Neuronal stem cell (in vitro differentiated cells): ENCODE data around the gene MAPK8.

Source experiments
- DNase-seq: peaks from one replicate; pipeline ENCODE4 v3.0.0-alpha.2; 2013; ENCODE audit warnings: low spot score
- H2AFZ ChIP-seq: one replicate; pipeline ENCODE4 v1.6.1; 2013; ENCODE audit warnings: mild to moderate bottlenecking, low read length, inconsistent platforms
- H2AK5ac ChIP-seq: 2 replicates; pipeline ENCODE4 v1.6.1; 2013; ENCODE audit warnings: low read depth, mild to moderate bottlenecking, inconsistent platforms, low read length, moderate library complexity, mixed read lengths
- H2BK120ac ChIP-seq: 2 replicates; pipeline ENCODE4 v1.6.1; 2013; ENCODE audit warnings: low read depth, mild to moderate bottlenecking, inconsistent platforms, low read length, moderate library complexity, mixed read lengths
- H2BK12ac ChIP-seq: one replicate; pipeline ENCODE4 v1.6.1; 2013; ENCODE audit warnings: low read length, inconsistent platforms
- H2BK15ac ChIP-seq: 2 replicates; pipeline ENCODE4 v1.6.1; 2013; ENCODE audit warnings: mild to moderate bottlenecking, low read length, inconsistent platforms, mixed read lengths
- H2BK5ac ChIP-seq: one replicate; pipeline ENCODE4 v1.6.1; 2013; ENCODE audit warnings: inconsistent platforms, mild to moderate bottlenecking, low read length, moderate library complexity
- H3K14ac ChIP-seq: one replicate; pipeline ENCODE4 v1.6.1; 2013; ENCODE audit warnings: low read length, inconsistent platforms
- H3K18ac ChIP-seq: 2 replicates; pipeline ENCODE4 v1.6.1; 2013; ENCODE audit warnings: low read length, inconsistent platforms
- H3K23ac ChIP-seq: 2 replicates; pipeline ENCODE4 v1.6.1; 2013; ENCODE audit warnings: low read depth, mild to moderate bottlenecking, mixed read lengths, low read length, inconsistent platforms; ENCODE audit not compliant: poor library complexity
- H3K27ac ChIP-seq: replicated peaks from 3 replicates; pipeline ENCODE4 v1.5.1; 2013; ENCODE audit warnings: low read length, inconsistent platforms
- H3K27me3 ChIP-seq, 3 experiments: 2 replicates each; pipeline ENCODE4 v1.6.1; 2013; ENCODE audit warnings: low read length in 3 of 3, mild to moderate bottlenecking in 2 of 3, inconsistent platforms in 1 of 3, low read depth in 1 of 3, mixed read lengths in 1 of 3, moderate library complexity in 1 of 3; ENCODE audit not compliant: control insufficient read depth in 3 of 3, insufficient read depth in 3 of 3
- H3K36me3 ChIP-seq, 2 donors: replicated peaks in 1 of 2; 2 replicates each; pipeline ENCODE4 v1.6.1; 2013; ENCODE audit warnings: low read length in 2 of 2; ENCODE audit not compliant: control insufficient read depth in 2 of 2, insufficient read depth in 2 of 2
- H3K4ac ChIP-seq: 2 replicates; pipeline ENCODE4 v1.6.1; 2013; ENCODE audit warnings: inconsistent platforms, mild to moderate bottlenecking, low read length, moderate library complexity
- H3K4me1 ChIP-seq, 2 donors: 1 replicate in 1 of 2; 2 replicates in 1 of 2; pipeline ENCODE4 v1.6.1; 2013; ENCODE audit warnings: low read length in 2 of 2, low read depth in 1 of 2; ENCODE audit not compliant: control insufficient read depth in 2 of 2, insufficient read depth in 1 of 2
- H3K4me2 ChIP-seq: one replicate; pipeline ENCODE4 v1.6.1; 2013; ENCODE audit warnings: mild to moderate bottlenecking, low read length, inconsistent platforms; ENCODE audit not compliant: insufficient read depth, poor library complexity, severe bottlenecking
- H3K4me3 ChIP-seq, 2 donors: 2 replicates each; pipeline ENCODE4 v1.5.1; 2013; ENCODE audit warnings: low read length in 2 of 2, mild to moderate bottlenecking in 2 of 2, inconsistent platforms in 1 of 2, moderate library complexity in 1 of 2
- H3K79me1 ChIP-seq: one replicate; pipeline ENCODE4 v1.6.1; 2013; ENCODE audit warnings: low read depth, mild to moderate bottlenecking, inconsistent platforms, low read length, moderate library complexity
- H3K9ac ChIP-seq: one replicate; pipeline ENCODE4 v1.6.1; 2013; ENCODE audit warnings: mild to moderate bottlenecking, low read depth, low read length, inconsistent platforms; ENCODE audit not compliant: poor library complexity
- H3K9me3 ChIP-seq, 2 donors: replicated peaks in 1 of 2; 2 replicates each; pipeline versions ENCODE3 to v1.6.1; 2013; ENCODE audit warnings: low read length in 2 of 2, mild to moderate bottlenecking in 2 of 2, inconsistent platforms in 1 of 2, low read depth in 1 of 2, mixed read lengths in 1 of 2, moderate library complexity in 1 of 2; ENCODE audit not compliant: control insufficient read depth in 2 of 2, insufficient read depth in 1 of 2
- H4K8ac ChIP-seq: one replicate; pipeline ENCODE4 v1.6.1; 2013; ENCODE audit warnings: low read depth, mild to moderate bottlenecking, inconsistent platforms, low read length, moderate library complexity
- H4K91ac ChIP-seq: one replicate; pipeline ENCODE4 v1.6.1; 2013; ENCODE audit warnings: low read length, low read depth, mild to moderate bottlenecking, inconsistent platforms; ENCODE audit not compliant: poor library complexity
- WGBS, 2 donors: extraction: QIAGEN DNeasy Blood & Tissue Kit; methylation state at CpG; one replicate each; pipeline ENCODE4 v1.1.7; 2013; ENCODE audit warnings: missing lambda C conversion rate in 2 of 2, mixed read lengths in 1 of 2; ENCODE audit not compliant: insufficient read length in 2 of 2, insufficient replicate concordance in 1 of 2; ENCODE audit errors: extremely low coverage in 2 of 2; 5-methylcytosine and 5-hydroxymethylcytosine counted together

The MAPK8 gene

GRCh38 chr10:48472501-48473069 lies 166.1 kb downstream of the MAPK8 start:
- Histone ChIP-seq H3K27ac (no peak overlapping the region), H2AFZ (no peak overlapping the region), H4K8ac (no peak overlapping the region), H3K18ac (no peak overlapping the region), H2BK5ac (no peak overlapping the region), H3K9ac (no peak overlapping the region), H4K91ac (no peak overlapping the region), H3K14ac (no peak overlapping the region), H3K4me1 (peaks cover 4 to 9% of the 10 kb centered on the region in 2 donors), H2AK5ac (no peak overlapping the region), H3K79me1 (no peaks in the 10 kb centered on the region), H3K23ac (no peak overlapping the region), H3K4me2 (no peak overlapping the region), H2BK120ac (no peak overlapping the region), H2BK15ac (no peak overlapping the region), H3K4ac (no peak overlapping the region), H3K9me3 (no peaks in the 10 kb centered on the region), H2BK12ac (no peak overlapping the region), H3K36me3 (no peaks in the 10 kb centered on the region), H3K4me3 (no peak overlapping the region), H3K27me3 (peaks cover 0 to 1% (median 0%) of the 10 kb centered on the region in 3 experiments)
- no CpG with 5 or more reads among the region's 3 CpGs for WGBS, 2 donors
- DNase-seq, result no peak

DNA sequence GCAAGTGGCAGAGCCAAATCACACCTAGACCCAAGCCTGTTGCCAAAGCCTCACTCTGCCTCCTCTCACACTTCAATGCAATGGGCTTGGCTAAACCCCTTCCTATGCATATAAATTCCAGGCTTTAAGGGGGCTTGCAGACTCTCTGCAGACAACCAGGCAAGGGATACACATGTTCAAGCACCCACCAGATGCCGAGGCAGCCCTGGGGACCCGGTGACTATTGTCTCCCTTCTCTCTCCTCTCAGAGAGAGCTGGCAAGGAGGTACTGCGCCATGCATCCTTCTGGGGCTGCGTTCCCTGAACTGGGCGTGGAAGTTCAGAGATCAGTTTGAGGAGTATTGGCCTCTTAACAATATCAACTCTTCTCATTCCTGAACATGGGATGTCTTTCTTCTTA lies 167.2 kb downstream of the MAPK8 start:
- WGBS, 2 donors, result no CpG with 5 or more reads among the region's 5 CpGs

DNA sequence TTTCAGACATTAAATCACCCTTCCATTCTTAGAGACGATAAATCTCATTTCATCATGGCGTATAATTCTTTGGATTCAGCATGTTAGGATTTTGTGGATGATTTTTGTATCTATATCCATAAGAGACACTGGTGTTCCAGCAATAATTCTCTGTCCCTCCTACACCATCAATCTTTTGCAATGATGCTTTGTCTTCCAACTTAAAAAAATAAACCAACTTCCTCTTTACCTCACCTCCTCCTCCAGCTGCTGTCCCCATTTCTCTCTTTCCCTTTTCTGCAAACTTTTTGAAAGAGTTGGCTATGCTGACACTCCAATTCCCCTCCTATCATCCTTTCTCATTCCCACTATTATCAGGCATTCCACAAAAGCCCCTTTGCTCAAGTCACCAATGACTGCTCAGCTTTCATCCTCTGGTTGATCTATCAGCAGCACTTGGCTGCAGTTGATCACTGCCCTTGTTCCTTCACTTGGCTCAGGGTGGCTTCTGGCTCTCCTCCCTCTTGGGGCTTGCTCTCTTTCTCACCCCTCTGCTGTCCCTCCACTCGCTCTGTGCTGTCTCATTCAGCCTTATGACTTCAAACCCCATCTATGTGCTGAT lies 168.4 kb downstream of the MAPK8 start:
- Histone ChIP-seq H4K8ac (no peak overlapping the region), H2BK12ac (no peak overlapping the region), H2AFZ (no peak overlapping the region), H3K23ac (no peak overlapping the region), H3K4ac (no peak overlapping the region), H4K91ac (no peak overlapping the region), H3K27ac (no peak overlapping the region), H3K14ac (no peak overlapping the region), H3K4me1 (peaks cover 3 to 9% of the 10 kb centered on the region in 2 donors), H2BK5ac (no peak overlapping the region), H3K27me3 (no peaks in the 10 kb centered on the region), H3K9ac (no peak overlapping the region), H3K79me1 (no peaks in the 10 kb centered on the region), H2BK120ac (no peak overlapping the region), H3K18ac (no peak overlapping the region), H3K4me3 (no peak overlapping the region), H2BK15ac (no peak overlapping the region), H3K36me3 (no peaks in the 10 kb centered on the region), H3K9me3 (no peaks in the 10 kb centered on the region), H2AK5ac (no peak overlapping the region), H3K4me2 (no peak overlapping the region)
- DNase-seq, result no peak
- no CpG with 5 or more reads among the region's 3 CpGs for WGBS, 2 donors

More for the DNA sequence above, 167.2 kb downstream of the MAPK8 start:
- H3K4me2 ChIP-seq, result no peak overlapping the region
- no peak overlapping the region for H3K18ac ChIP-seq
- H2AFZ ChIP-seq, result no peak overlapping the region
- H3K4me1 ChIP-seq, result peaks cover 4 to 9% of the 10 kb centered on the region in 2 donors
- H3K9ac ChIP-seq, result no peak overlapping the region
- no peak for DNase-seq
- H4K91ac ChIP-seq, result no peak overlapping the region
- H2BK15ac ChIP-seq, result no peak overlapping the region
- H3K9me3 ChIP-seq, result no peaks in the 10 kb centered on the region
- no peak overlapping the region for H3K14ac ChIP-seq
- no peak overlapping the region for H3K27ac ChIP-seq
- H3K4me3 ChIP-seq, result no peak overlapping the region
- H4K8ac ChIP-seq, result no peak overlapping the region
- no peak overlapping the region for H2BK120ac ChIP-seq
- H3K23ac ChIP-seq, result no peak overlapping the region
- H2BK5ac ChIP-seq, result no peak overlapping the region
- no peak overlapping the region for H2BK12ac ChIP-seq
- no peaks in the 10 kb centered on the region for H3K27me3 ChIP-seq
- H3K36me3 ChIP-seq, result no peaks in the 10 kb centered on the region
- H3K4ac ChIP-seq, result no peak overlapping the region
- H2AK5ac ChIP-seq, result no peak overlapping the region
- no peaks in the 10 kb centered on the region for H3K79me1 ChIP-seq

DNA sequence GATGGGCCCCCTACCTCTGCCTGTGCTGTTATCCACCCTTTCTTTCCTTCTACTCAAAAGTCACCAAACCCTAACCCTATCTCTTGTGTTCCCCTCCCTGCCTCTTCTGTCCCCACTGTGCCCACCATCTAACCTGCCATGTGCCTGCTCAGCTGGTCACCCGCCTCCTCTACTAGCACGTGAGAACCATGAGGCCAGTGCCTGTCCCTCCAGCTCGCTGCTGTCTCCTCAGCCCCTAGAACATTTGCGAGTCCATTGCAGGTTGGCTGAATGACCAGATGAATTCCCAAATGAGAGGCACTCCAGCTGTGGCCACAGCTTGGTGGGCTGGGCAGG lies 169.4 kb downstream of the MAPK8 start:
- DNase-seq, result no peak
- Histone ChIP-seq H3K18ac (peak overlapping the region; percentile 88), H3K27me3 (no peaks in the 10 kb centered on the region), H3K4ac (no peak overlapping the region), H4K8ac (no peak overlapping the region), H3K4me3 (no peak overlapping the region), H2BK5ac (peak overlapping the region; percentile 71), H3K27ac (no peak overlapping the region), H4K91ac (no peak overlapping the region), H3K79me1 (no peaks in the 10 kb centered on the region), H3K36me3 (no peaks in the 10 kb centered on the region), H3K9ac (no peak overlapping the region), H3K9me3 (no peaks in the 10 kb centered on the region), H3K4me2 (no peak overlapping the region), H2AK5ac (peak overlapping the region; percentile 21), H2BK15ac (no peak overlapping the region), H2BK12ac (peak overlapping the region; percentile 65), H3K14ac (peak overlapping the region; percentile 63), H2BK120ac (no peak overlapping the region), H3K4me1 (peaks cover 0 to 4% of the 10 kb centered on the region in 2 donors), H3K23ac (peak overlapping the region; percentile 82), H2AFZ (no peak overlapping the region)
- no CpG with 5 or more reads among the region's 4 CpGs for WGBS, 2 donors
